SH-SY5Y (cell line): ENCODE measurements around the gene TSEN15.

Experiments
- GATA2 ChIP-seq: IDR thresholded peaks from 2 replicates; pipeline ENCODE4 v1.6.1; 2011; ENCODE audit warnings: mild to moderate bottlenecking, low read depth, low read length
- GATA3 ChIP-seq: IDR thresholded peaks from 2 replicates; pipeline ENCODE4 v1.6.1; 2011; ENCODE audit warnings: low read depth, mild to moderate bottlenecking, low read length, moderate library complexity

- TF ChIP-seq GATA2 = no peak
- no peak for TF ChIP-seq GATA3
Measured at GRCh38 chr1:184036517-184036949, 15.0 kb upstream of the TSEN15 start.
